H4 (cell line): ENCODE results near the gene DROSHA. TPM values are rescaled to one million over a fixed set of nuclear protein-coding genes. Genes with fewer than 3 reads are reported as not detected.
A peak's percentile ranks its signal among the peaks of the same experiment; 100 is the strongest.
"Not testable (repeated sequence)": the region's sequence is repeated elsewhere in the genome, so short reads cannot be mapped to it uniquely, and the experiment has no call there.

Source experiments
- DNase-seq: peaks from one replicate; pipeline ENCODE4 v3.0.0-alpha.2; 2015; ENCODE audit warnings: low spot score
- total RNA-seq: library from RNA; depleted of rRNA; stranded (reverse); fragments of >200 nt; shearing (Covaris generic); gene quantifications from 2 replicates; pipeline ENCODE4 v1.2.3, GENCODE V29; 2014; rRNA removed

DROSHA gene, protein sequence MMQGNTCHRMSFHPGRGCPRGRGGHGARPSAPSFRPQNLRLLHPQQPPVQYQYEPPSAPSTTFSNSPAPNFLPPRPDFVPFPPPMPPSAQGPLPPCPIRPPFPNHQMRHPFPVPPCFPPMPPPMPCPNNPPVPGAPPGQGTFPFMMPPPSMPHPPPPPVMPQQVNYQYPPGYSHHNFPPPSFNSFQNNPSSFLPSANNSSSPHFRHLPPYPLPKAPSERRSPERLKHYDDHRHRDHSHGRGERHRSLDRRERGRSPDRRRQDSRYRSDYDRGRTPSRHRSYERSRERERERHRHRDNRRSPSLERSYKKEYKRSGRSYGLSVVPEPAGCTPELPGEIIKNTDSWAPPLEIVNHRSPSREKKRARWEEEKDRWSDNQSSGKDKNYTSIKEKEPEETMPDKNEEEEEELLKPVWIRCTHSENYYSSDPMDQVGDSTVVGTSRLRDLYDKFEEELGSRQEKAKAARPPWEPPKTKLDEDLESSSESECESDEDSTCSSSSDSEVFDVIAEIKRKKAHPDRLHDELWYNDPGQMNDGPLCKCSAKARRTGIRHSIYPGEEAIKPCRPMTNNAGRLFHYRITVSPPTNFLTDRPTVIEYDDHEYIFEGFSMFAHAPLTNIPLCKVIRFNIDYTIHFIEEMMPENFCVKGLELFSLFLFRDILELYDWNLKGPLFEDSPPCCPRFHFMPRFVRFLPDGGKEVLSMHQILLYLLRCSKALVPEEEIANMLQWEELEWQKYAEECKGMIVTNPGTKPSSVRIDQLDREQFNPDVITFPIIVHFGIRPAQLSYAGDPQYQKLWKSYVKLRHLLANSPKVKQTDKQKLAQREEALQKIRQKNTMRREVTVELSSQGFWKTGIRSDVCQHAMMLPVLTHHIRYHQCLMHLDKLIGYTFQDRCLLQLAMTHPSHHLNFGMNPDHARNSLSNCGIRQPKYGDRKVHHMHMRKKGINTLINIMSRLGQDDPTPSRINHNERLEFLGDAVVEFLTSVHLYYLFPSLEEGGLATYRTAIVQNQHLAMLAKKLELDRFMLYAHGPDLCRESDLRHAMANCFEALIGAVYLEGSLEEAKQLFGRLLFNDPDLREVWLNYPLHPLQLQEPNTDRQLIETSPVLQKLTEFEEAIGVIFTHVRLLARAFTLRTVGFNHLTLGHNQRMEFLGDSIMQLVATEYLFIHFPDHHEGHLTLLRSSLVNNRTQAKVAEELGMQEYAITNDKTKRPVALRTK (N-terminal part only)
- 42.1 and 42.5 TPM in 2 replicates for total RNA-seq

DNA sequence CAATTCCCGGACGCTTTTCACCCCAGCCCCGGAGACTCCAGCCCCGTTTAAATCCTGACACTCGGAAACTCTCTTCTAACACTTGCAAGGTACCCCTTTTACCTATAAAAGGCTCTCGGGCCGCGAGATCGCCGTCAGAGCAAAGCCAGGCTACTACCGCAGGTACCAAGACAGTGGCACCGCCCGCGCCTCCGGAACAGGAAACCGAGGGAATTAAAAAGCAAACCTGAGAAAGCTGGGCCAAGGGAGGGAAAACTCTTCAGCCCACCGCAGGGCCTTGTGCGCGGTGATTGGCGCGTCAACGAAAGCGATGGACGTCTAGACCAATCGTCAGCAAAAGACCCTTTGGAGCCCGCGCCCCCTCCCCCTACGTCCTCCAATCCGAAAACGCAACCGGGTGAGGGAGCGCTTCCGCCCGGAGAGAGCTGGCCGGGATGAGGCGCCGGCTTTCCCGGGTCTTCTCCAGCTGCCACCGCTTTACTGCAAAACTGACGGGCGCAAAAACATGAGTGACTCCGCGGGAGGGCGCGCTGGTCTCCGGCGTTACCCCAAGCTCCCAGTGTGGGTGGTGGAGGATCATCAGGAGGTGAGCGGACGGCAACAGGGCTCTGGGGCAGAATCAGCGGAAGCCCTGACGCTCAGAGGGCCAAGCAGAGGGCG, at the start of gene DROSHA, which contains the start of gene C5orf22:
Gene DROSHA (minus strand): TSS at position 206 of the 660 bp plus-strand sequence. CDS start 3,034 bp downstream, outside the sequence.
Gene C5orf22 (plus strand): TSS at position 414 of the 660 bp plus-strand sequence. CDS start 92 bp downstream, at position 506.
- peak; percentile 98 for DNase-seq

DNA sequence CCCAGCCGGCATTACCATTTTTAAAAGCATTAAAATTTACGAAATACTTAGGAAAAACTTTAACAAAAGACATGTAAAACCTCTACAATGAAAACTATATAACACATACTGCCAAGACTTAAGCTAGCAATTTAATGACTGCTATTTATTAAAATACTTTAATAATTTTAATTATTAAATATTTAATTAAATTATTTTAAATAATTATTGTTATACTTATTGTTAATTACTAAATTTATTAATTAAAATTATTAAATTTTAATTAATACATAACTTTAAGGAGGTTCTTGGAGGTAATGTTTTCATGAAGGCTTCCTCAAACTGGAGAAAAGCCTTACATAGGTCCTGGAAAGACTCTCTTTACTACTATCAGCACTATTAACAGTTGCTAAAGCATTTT, 47.7 kb upstream of the DROSHA start:
- DNase-seq = no peak

DNA sequence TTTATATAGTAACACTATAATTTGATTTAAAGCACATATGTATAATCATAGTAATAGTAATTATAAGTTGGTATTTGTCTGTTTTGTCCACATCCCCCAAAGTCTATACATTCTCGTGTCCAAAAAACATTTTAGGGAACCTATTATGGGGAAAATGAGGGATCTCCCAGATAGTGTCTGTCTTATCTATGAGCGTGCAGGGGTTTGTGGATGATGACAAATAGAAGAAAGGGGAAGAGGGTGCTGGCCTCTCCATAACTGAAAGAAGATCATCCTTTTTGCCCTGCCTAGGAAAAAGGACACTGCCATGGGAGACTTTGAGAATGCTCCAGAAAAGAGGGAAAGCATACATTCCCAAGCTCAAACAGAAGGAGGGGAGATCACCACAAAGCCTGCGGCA, 45.5 kb upstream of the DROSHA start:
- no peak for DNase-seq

DNA sequence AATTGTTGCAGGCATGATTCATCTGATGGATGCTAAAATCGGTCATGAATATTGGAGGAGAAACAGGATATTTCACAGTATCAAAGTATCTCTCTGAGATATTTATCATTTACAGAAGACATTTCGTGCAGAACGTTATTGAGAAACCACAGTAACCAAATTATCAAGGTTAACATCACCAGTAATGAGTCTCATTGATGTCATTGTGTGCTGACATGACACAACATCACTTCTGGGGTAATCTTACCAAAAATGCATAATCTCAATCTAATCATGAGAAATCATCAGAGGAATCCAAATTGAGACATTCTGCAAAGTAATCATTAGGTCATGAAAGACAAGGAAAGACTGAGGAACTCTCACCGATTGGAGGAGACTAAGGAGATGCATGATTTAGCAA, 42.9 kb upstream of the DROSHA start:
- DNase-seq = no peak

DNA sequence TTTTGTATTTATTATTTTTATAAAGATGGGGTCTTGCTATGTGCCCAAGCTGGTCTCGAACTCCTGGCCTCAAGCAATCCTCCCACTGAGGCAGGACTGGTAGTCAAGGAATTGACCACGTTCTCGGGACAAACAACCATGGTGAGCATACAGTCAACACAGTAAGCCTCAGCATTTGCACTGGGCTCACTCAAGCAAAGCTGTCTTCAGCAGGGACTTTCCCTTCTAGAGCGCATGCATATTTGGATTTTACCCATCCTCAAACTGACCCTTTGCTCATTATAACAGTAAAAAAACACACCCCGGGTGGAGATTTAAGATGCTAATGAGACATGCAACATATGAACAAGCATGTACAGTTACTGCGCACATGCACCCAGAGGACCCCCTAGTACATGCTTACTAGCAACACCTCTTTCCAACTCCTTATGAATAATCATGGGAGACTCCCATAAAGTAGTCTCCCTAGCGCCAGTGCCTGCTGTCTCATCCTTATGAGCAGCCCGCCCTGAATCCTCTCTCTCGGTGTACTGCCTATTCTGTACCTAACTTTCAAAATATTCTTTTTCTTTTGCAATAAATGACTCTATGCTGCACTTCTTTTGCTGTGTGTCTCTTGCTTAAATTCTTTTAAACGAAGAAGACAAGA, 41.7 kb upstream of the DROSHA start:
- no peak for DNase-seq

DNA sequence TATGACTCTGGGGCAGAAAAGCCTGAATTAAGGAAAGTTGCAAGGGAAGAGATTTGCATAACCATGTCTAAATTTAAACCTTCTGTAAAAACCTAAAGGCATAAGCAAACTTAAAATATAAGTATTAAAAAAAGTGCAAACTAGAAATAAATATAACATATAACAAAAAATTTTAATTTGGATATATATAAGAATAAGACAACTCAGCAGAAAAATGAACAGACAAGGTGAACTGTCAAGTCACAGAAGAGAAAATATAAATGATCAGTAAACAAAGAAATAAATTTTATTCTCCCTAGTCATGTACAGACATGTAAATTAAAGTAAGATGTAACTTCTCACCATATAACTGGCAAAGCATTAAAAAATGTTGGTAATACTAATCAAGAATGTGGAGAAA, 37.2 kb upstream of the DROSHA start:
- DNase-seq = no peak

DNA sequence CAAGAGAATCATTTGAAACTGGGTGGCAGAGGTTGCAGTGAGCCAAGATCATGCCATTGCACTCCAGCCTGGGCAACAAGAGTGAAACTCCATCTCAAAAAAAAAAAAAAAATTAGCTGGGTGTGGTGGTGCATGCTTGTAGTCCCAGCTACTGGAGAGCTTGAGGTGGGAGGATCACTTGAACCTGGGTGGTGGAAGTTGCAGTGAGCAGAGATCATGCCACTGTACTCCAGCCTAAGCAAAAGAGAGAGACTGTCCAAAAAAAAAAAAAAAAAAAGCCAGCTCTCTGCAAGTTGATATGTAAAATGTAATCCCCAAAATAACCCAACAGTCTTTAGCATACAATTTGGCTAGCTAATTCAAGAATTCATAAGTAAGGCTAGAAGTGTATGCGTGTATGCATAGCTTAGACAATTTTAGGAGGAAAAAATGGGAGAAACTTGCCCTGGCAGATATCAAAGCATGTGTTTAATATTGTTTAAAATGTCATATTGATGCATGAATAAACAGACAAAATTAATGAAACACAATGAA, 36.5 kb upstream of the DROSHA start:
- no peak for DNase-seq

DNA sequence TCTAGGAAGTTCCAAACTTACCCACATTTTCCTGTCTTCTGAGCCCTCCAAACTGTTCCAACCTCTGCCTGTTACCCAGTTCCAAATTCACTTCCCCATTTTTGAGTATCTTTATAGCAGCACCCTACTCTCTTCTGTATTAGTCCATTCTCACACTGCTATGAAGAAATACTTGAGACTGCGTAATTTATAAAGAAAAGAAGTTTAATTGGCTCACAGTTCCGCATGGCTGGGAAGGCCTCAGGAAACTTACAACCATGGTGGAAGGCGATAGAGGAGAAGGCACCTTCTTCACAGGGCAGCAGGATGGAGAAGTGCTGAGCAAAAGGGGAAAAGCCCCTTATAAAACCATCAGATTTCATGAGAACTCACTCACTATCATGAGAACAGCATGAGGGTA, 34.5 kb upstream of the DROSHA start:
- not testable (repeated sequence) for DNase-seq

DNA sequence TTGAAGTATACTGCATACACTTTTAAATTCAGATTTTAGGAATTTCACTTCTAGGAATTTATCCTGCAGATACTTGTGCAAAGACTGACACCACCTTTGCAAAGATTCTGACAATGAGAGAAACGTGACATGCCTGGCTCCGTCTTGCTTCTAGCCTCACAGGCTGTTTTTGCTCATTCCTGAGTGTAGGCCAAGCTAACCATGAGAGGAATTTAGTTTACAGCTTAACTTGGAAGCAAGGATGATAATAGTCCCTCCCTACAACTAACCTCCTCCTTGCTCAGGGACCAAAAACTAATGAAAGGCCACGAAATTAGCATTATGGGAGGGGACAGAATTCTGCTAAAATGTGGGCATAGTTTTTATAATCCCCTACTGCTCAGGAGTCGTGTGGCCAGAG, 31.3 kb upstream of the DROSHA start:
- DNase-seq = no peak

DNA sequence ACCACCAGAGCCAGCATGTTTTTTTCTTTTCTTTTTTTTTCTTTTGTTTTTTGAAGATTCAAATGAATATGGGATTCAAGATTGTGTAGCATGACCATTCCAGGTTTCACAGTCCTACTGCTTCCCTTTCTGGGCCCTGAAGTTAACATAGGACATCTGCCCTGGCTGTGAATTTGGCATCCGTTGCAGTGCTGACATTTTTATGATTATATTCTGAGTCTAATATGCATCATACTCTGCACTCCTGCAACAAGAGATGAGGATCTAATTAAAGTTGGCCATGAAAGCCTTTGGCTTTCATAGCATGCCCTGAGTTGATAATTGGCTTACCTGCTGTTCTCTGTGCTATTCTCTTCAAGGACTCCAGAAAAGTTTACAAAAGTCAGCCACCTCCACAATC, 30.1 kb upstream of the DROSHA start:
- no peak for DNase-seq

DNA sequence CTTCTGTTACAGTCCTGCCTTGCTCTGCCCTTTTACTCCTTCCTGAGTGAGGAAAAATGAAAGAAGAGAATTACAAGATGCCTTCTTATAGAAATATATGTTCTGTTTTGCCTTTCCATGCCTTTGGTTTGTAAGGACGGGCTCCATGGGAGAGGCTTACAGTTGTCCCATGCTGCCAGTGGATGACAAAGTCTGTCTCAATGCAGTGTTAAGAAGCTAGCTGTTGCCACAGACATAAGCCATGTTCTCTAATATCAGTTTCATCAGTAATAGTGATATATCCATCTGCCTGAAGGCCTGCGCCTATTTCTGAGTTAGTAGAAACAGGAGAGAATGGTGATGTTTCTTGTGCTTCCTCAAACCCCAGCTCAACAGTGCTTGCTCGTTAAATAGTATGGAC, 28.0 kb upstream of the DROSHA start:
- DNase-seq = no peak

DNA sequence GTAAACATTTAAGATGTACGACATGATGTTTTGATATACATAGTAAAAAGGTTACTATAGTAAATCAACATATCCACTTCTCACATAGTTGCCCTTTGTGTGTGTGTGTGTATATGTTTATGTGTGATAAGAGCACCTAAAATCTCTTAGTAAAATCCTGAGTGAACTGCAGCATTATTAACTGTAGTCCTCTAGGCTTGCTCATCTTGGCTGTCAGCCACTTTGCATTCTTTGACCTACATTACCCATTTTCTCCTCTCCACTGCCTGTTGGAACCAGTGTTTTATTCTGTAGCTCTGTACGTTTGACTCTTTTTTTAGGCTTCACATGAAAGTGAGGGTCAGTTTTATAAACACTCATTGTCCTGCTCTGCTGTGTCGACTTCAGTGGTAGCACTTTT, 24.6 kb upstream of the DROSHA start:
- no peak for DNase-seq

DNA sequence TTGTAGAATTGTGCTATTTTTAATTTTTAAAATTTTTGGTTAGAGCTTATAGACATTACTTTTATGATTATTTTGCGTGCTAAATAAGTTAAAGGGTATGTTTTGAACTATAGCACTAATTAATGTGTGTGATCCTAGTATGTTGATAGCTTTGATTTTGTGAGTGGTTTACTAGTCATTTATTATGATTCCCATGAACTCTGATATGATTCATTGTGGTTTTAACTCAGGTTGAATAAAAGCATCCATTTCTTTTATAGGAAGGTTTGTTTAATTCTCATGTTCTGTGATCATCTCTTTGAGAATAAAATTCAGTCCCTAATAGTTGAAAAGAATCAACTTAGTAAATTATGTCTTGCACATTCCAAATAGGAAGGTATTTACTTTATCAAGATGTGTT, 22.7 kb upstream of the DROSHA start:
- DNase-seq = no peak

DNA sequence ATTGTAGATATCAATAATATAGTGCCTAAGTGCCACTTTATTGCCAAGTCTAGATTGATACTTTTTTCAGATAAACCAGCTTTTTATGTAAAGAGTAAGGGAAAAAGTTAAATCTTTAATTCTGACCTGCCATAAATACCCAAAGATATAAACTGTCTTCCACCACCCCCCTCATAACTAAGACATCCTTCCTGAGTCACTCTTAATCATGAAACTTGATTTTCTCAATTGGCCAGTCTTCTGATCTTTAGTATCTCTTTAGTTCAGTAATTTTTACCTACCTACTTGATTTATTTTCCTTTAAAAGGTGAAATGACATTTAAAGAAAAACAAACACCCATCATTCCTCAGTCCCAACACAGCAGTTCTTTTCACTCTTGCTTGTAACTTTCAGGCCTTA, 22.0 kb upstream of the DROSHA start:
- DNase-seq = no peak

DNA sequence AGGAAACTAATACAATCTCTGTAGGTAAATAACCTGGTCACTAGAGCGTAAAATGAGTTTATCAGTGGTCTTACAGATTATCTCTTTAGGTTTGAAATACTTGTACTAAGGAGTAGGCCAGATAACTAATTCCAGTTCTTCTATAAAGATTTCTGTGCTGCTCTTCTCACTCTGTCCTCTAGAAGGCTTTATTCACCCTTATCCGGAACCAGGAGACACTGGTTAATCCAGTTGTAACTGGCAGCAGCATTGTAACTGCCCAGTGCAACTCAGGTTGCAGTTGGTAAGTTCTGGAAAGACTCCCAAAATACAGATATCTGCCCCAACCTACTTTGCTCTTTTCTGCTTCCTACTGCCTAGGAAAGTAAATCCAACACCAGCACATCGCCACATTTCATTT, 20.0 kb upstream of the DROSHA start:
- DNase-seq = no peak

DNA sequence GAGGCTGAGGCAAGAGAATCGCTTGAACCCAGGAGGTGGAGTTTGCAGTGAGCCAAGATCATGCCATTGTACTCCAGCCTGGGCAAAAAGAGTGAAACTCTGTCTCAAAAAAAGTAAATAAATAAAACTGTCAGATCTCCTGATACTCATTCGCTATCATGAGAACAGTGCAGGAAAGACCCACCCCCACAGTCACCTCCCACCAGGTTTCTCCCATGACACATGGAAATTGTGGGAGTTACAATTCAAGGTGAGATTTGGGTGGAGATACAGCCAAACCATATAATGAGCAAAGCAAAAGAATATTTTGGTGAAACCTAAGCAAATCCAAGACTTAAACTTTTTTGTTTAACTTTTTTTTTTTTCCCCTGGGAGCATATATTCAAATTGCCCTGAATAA, 17.2 kb upstream of the DROSHA start:
- DNase-seq = not testable (repeated sequence)

DNA sequence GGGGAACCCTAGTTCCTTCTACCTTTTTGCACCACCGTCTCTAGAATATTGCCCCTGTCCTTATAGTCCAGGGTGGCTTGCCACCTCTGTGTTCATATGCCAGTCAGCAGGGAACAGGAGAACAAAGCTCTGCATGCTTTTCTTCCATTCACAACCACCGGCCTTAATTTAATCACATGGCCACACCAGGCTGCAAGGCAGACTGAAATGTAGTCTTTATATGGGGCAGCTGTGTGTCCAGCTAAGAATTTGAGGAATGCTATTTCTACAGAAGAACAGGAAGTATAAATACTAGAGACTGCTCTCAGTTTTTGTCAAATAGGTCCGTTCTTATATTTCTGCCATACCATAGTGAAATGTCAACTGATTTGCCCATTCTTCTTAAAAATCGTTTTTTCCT, 6.0 kb upstream of the DROSHA start:
- no peak for DNase-seq

DNA sequence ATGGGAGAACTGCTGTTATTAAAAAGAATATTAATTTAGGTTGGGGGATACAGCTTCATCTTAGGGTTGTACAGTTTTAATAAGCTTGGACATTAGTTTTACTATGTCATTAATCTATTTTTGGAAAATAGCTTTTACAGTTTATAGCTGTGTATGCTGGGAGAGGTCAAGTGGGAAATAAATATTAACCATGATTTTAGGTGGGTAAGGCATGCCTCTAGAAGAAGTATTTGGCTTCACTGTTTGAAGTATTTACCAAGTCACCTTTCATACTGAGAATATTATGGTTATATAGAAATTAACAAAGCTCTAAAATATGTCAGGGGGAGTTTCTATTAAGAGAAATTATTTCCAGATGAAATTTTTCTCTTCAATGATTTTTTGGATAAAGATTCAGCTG, 5.5 kb upstream of the DROSHA start:
- no peak for DNase-seq

DNA sequence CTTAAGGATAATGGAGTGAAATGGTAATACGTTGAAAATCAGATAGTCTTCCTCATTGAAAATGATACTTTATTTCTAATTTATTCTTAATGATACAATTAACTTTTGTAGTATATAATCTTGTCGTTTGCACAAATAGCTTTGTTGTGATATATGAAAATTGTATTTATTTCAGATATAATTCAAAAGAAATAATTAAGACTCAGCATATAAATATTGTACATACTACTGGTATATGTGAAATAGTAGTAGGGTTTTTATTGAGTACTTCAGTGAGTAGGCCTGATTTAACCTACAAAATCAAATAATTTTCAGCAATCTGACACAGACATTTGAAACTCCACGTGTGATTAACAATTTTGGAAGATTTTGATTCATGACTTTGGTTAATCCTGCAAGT, 5.0 kb upstream of the DROSHA start:
- DNase-seq = no peak

DNA sequence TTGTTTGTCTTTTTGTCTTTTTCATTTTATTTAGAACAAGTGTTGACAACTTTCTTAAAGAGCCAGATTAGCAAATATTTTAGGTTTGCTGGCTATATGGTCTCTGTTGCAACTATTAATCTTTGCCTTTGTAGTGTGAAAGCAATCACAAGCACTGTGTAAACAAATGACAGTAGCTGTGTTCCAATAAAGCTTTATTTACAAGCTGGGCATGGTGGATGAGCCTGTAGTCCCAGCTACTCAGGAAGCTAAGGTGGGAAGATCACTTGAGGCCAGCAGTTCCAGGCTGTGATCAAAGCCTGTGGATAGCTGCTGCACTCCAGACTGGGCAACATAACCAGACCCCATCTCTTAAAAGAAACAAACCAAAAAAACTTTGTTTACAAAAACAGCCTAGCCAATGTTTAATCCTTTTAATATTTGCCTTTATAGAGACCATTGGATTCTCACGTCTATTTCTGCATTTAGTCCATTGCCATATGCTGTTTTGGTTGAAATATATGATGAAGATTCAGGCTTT, 2.7 kb upstream of the DROSHA start:
- no peak for DNase-seq

DNA sequence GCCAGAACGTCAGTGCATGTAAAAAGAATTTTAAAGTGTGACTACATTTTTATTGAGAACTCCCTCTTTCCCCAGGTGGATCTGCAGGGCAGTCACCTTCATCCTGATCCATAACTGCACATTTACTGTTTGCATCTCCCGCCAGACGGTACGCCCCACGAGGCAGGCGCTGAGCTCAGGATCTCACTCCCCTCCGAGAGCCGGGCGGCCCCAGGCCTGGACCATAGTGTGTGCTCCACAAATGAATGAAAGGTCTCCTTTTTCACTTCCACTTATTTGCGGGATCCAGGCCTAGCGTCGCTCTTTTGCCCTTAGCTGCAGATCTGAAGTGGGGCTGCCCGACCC, 378 bp downstream of the DROSHA start:
- DNase-seq = no peak
